Tibial artery (tissue), 4 donors: ENCODE results near the gene AHRR.

Source experiments
- DNase-seq, 2 donors: peaks; one replicate each; pipeline ENCODE4 v3.0.0-alpha.2; 2019
- H3K27ac ChIP-seq, 2 donors: fragments of 200-600 bp; sonication (generic) in 1 of 2; 1 replicate in 1 of 2; 2 replicates in 1 of 2; pipeline ENCODE4 v1.5.1; 2018 to 2019; ENCODE audit warnings: mild to moderate bottlenecking in 1 of 2
- H3K27me3 ChIP-seq, 2 donors: fragments of 200-600 bp; sonication (generic) in 1 of 2; one replicate each; pipeline versions ENCODE4 v1.5.1 to v1.6.0; 2016 to 2019
- H3K36me3 ChIP-seq, 3 donors: fragments of 200-600 bp; sonication (generic) in 2 of 3; one replicate each; pipeline ENCODE4 v1.5.1; 2016 to 2019; ENCODE audit warnings: mild to moderate bottlenecking in 2 of 3
- H3K4me1 ChIP-seq, 4 donors: fragments of 200-600 bp; sonication (generic) in 2 of 4; 1 replicate in 3 of 4; 2 replicates in 1 of 4; pipeline ENCODE4 v1.5.1; 2016 to 2019
- H3K4me3 ChIP-seq, 2 donors: fragments of 200-600 bp; sonication (generic) in 1 of 2; 1 replicate in 1 of 2; 2 replicates in 1 of 2; pipeline ENCODE4 v1.5.1; 2018 to 2019; ENCODE audit warnings: mild to moderate bottlenecking in 2 of 2
- H3K9me3 ChIP-seq, 3 donors: fragments of 200-600 bp; sonication (generic) in 1 of 3; one replicate each; pipeline ENCODE4 v1.5.1; 2016 to 2019
- CTCF ChIP-seq, 2 experiments: fragments of 200-600 bp in 1 of 2; fragments of 450-650 bp in 1 of 2; IDR thresholded peaks; one replicate each; pipeline ENCODE4 v1.5.1; 2017 to 2019; ENCODE audit warnings: antibody characterized with exemption in 2 of 2, mild to moderate bottlenecking in 1 of 2, moderate library complexity in 1 of 2
- intact Hi-C: fragments of 100-400 bp; cut with DNase I; formaldehyde crosslinking; loops from one replicate; pipeline ENCODE4 v1.15.0; 2023; ENCODE audit warnings: low total_unique reads

The AHRR gene

GRCh38 chr5:432201-432927 is 110.8 kb downstream of the AHRR start:
- Histone ChIP-seq H3K36me3 (no peaks in the 10 kb centered on the region), H3K27me3 (peaks cover 0 to 52% of the 10 kb centered on the region in 2 donors), H3K4me3 (no peak overlapping the region), H3K27ac (no peak overlapping the region), H3K4me1 (no peaks in the 10 kb centered on the region), H3K9me3 (no peaks in the 10 kb centered on the region)
- peak in 1 of 2 donors; percentile 41 for DNase-seq
- intact Hi-C loops, result no loop called here
- no peak for TF ChIP-seq CTCF (IDR thresholded peaks at IDR 0.05)

DNA sequence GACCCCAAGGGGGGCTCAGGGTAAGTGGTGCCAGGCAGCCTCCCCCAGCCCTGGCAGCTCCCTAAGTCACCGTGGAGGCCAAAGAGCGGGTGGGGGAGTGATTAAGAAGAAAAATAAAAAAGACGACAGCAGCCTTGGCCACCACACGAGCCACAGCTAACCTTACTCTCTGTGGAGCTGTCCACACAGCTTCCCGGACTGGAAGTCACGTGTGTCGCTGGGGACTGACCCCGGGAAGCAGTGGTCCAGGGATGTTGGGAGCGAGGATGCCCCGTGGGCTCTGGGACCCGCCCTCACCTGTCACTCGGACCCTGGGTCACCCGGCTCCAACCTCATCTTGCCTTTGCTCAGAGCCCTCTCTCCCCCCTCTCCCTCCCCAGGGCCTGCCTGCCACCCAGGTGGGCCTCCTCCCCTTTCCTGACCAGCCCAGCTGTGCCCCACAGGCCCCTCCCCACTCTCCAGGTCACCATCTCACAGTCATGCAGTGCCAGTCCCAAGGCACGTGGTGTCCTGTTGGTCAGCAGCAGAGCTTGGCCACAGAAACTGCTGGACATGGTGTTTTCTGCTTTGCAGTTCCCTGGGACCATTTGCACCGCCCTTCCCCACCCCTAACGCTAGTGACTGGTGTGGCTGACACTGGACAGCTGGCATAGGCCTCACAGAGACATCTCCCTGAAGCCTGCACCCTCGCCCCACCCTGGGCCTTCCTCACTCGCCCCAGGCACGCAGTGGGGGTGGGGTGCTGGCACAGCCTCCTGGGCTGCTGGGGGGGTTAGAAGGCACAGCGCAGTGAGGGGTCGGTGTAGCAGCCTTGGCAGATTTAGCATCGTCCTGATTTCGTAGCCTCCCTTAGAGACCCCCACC is 111.6 kb downstream of the AHRR start:
- Histone ChIP-seq H3K27ac (no peak overlapping the region), H3K4me1 (no peaks in the 10 kb centered on the region), H3K36me3 (no peaks in the 10 kb centered on the region), H3K4me3 (no peak overlapping the region), H3K27me3 (peaks cover 0 to 57% of the 10 kb centered on the region in 2 donors), H3K9me3 (no peaks in the 10 kb centered on the region)
- TF ChIP-seq CTCF (IDR thresholded peaks at IDR 0.05), result no peak
- peak in 1 of 2 donors; percentile 34 for DNase-seq
- intact Hi-C loops, result no loop called here

DNA sequence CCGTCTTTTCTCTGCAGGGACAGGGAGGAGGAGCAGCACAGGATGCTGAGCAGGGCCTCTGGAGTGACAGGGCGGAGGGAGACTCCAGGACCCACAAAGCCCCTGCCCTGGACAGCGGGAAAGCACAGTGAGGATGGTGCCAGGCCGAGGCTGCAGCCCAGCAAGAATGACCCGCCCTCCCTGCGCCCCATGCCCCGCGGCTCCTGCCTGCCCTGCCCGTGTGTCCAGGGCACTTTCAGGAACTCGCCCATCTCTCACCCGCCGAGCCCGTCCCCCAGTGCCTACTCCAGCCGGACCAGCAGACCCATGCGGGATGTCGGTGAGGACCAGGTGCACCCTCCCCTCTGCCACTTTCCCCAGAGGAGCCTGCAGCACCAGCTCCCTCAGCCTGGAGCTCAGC is 112.3 kb downstream of the AHRR start:
- no peaks in the 10 kb centered on the region for H3K36me3 ChIP-seq
- peaks cover 0 to 60% of the 10 kb centered on the region in 2 donors for H3K27me3 ChIP-seq
- intact Hi-C loops, result no loop called here
- no peak overlapping the region for H3K27ac ChIP-seq
- no peak for TF ChIP-seq CTCF (IDR thresholded peaks at IDR 0.05)
- DNase-seq, result peak; percentile 3 to 51
- no peaks in the 10 kb centered on the region for H3K4me1 ChIP-seq
- H3K9me3 ChIP-seq, result no peaks in the 10 kb centered on the region
- H3K4me3 ChIP-seq, result no peak overlapping the region

DNA sequence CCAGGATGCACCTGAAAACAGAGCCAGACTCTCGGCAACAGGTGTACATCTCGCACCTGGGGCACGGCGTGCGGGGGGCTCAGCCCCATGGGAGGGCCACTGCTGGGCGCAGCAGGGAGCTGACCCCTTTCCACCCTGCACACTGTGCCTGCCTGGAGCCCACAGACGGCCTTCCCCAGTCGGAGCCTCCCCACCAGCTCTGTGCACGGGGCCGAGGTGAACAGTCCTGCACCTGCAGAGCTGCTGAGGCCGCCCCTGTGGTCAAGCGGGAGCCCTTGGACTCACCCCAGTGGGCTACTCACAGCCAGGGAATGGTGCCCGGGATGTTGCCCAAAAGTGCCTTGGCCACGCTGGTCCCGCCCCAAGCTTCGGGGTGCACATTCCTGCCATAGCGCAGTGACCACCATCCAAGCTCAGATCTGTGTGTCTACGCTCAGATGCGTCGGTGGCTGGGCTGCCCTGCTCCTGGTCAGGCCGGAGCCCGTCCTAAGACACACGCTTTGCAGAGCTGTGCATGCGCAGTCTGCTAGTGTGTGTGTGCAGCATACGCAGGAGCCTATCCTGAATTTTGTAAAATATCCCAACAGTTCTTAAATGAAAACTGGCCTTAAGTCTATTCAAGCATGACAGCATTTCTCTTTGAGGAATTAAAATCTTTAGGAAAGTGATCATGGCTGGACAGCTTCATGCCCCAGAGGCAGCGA is 113.1 kb downstream of the AHRR start:
- Histone ChIP-seq H3K4me3 (no peak overlapping the region), H3K4me1 (no peaks in the 10 kb centered on the region), H3K9me3 (no peaks in the 10 kb centered on the region), H3K27me3 (peaks cover 0 to 60% of the 10 kb centered on the region in 2 donors), H3K36me3 (no peaks in the 10 kb centered on the region), H3K27ac (no peak overlapping the region)
- intact Hi-C loops, result no loop called here
- no peak for TF ChIP-seq CTCF (IDR thresholded peaks at IDR 0.05)
- DNase-seq, result peak; percentile 15 to 53

DNA sequence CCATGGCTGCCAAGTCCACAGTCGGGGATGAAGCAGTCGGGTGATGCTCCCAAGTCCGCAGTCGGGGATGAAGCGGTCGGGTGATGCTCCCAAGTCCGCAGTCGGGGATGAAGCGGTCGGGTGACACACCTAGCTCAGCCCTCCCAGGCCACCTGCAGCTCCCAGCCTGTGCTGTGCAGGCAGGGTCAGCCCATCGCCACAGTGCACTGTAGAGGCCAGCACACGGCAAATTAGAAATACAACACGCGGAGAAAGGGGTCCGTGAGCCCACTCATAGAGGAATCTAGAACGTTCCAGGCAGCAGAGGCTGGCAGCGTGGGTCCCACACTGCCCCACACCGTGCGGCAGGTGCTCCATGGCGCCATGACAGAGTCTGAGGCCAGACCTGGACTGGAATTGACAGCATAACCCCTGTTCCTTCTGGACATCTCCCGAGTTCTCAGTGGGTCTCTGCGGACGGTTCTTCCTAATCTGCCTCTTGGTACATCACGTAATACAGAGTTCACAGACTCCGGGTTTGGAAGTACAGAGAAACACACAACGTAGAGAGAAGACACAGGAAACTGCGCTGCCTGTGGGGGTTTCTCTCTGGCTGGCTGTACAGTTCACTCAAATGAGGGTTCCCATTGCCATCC is 113.8 kb downstream of the AHRR start:
- Histone ChIP-seq H3K27me3 (peaks cover 0 to 60% of the 10 kb centered on the region in 2 donors), H3K9me3 (no peaks in the 10 kb centered on the region), H3K27ac (no peak overlapping the region), H3K36me3 (no peaks in the 10 kb centered on the region), H3K4me3 (no peak overlapping the region), H3K4me1 (no peaks in the 10 kb centered on the region)
- peak; percentile 7 to 42 for DNase-seq
- TF ChIP-seq CTCF (IDR thresholded peaks at IDR 0.05), result no peak
- intact Hi-C loops, result no loop called here
